Breast epithelium (tissue), 4 donors: ENCODE results near the gene LMX1B. TPM values are rescaled to one million over a fixed set of nuclear protein-coding genes. Genes with fewer than 3 reads are reported as not detected.
A peak's percentile ranks its signal among the peaks of the same experiment; 100 is the strongest.

Source experiments
- DNase-seq, 2 donors: peaks; one replicate each; pipeline ENCODE4 v3.0.0-alpha.2; 2019; ENCODE audit warnings: low spot score in 2 of 2
- H3K27ac ChIP-seq, 2 donors: fragments of 200-600 bp; sonication (generic) in 1 of 2; one replicate each; pipeline ENCODE4 v1.5.1; 2016 to 2019; ENCODE audit warnings: mild to moderate bottlenecking in 1 of 2
- H3K27me3 ChIP-seq, 2 donors: fragments of 200-600 bp; sonication (generic) in 1 of 2; one replicate each; pipeline versions ENCODE4 v1.5.1 to v1.6.0; 2017 to 2019; ENCODE audit warnings: control low read depth in 1 of 2, mild to moderate bottlenecking in 1 of 2
- H3K36me3 ChIP-seq: fragments of 200-600 bp; one replicate; pipeline ENCODE4 v1.5.1; 2019
- H3K4me1 ChIP-seq, 2 donors: fragments of 200-600 bp; sonication (generic); one replicate each; pipeline ENCODE4 v1.5.1; 2016 to 2019; ENCODE audit warnings: control low read depth in 1 of 2
- H3K4me3 ChIP-seq, 3 donors: fragments of 200-600 bp; sonication (generic); 1 replicate in 2 of 3; 2 replicates in 1 of 3; pipeline ENCODE4 v1.5.1; 2016 to 2019; ENCODE audit warnings: mild to moderate bottlenecking in 3 of 3, moderate library complexity in 2 of 3
- H3K9me3 ChIP-seq, 2 donors: fragments of 200-600 bp; sonication (generic) in 1 of 2; one replicate each; pipeline ENCODE4 v1.5.1; 2016 to 2019; ENCODE audit warnings: control low read depth in 1 of 2
- CTCF ChIP-seq, 3 donors: fragments of 450-650 bp; IDR thresholded peaks; one replicate each; pipeline ENCODE4 v1.5.1; 2016 to 2017; ENCODE audit warnings: antibody characterized with exemption in 3 of 3, mild to moderate bottlenecking in 3 of 3, moderate library complexity in 3 of 3
- POLR2A ChIP-seq: fragments of 450-650 bp; IDR thresholded peaks from one replicate; pipeline ENCODE4 v1.6.1; 2016; ENCODE audit warnings: antibody characterized with exemption, mild to moderate bottlenecking, moderate library complexity
- POLR2AphosphoS5 ChIP-seq, 3 donors: sonication (generic); formaldehyde crosslinking; IDR thresholded peaks; one replicate each; pipeline ENCODE4 v1.6.1; 2017; ENCODE audit warnings: antibody characterized with exemption in 3 of 3
- intact Hi-C: fragments of 100-400 bp; cut with DNase I; formaldehyde crosslinking; loops from one replicate; pipeline ENCODE4 v1.15.1; 2023; ENCODE audit warnings: low total_unique reads
- total RNA-seq, 3 donors: library from RNA; depleted of rRNA; stranded (reverse); fragments of >200 nt; gene quantifications; one replicate each; pipeline ENCODE4 v1.1.0, GENCODE V29; 2016

The LMX1B gene
- total RNA-seq, 3 donors from 2014 or later, result 0.16 to 20.3 (median 9.2) TPM

GRCh38 chr9:126682928-126683697 lies 69.4 kb downstream of the LMX1B start:
- intact Hi-C loops, result no loop called here
- TF ChIP-seq POLR2AphosphoS5 (IDR thresholded peaks at IDR 0.05), result no peak
- no peak for TF ChIP-seq POLR2A
- no peak for TF ChIP-seq CTCF (IDR thresholded peaks at IDR 0.05)
- peak overlapping the region; percentile 4 to 54 (median 15) for H3K4me3 ChIP-seq

GRCh38 chr9:126683698-126684044 lies 69.9 kb downstream of the LMX1B start:
- H3K27me3 ChIP-seq, result no peaks in the 10 kb centered on the region
- H3K36me3 ChIP-seq, result no peaks in the 10 kb centered on the region
- H3K4me1 ChIP-seq, result no peaks in the 10 kb centered on the region
- H3K9me3 ChIP-seq, result no peaks in the 10 kb centered on the region
- intact Hi-C loops, result no loop called here
- TF ChIP-seq CTCF (IDR thresholded peaks at IDR 0.05) (no peak), POLR2A (no peak), POLR2AphosphoS5 (IDR thresholded peaks at IDR 0.05) (no peak)
- peak overlapping the region in 1 of 3 donors; percentile 54 for H3K4me3 ChIP-seq
- H3K27ac ChIP-seq, result no peak overlapping the region
- no peak for DNase-seq

More at GRCh38 chr9:126682928-126683697, 69.4 kb downstream of the LMX1B start:
- DNase-seq, result no peak
- Histone ChIP-seq H3K4me1 (no peaks in the 10 kb centered on the region), H3K9me3 (no peaks in the 10 kb centered on the region), H3K27ac (no peak overlapping the region), H3K27me3 (no peaks in the 10 kb centered on the region), H3K36me3 (no peaks in the 10 kb centered on the region)

- Histone ChIP-seq H3K4me3 (no peak overlapping the region), H3K36me3 (no peaks in the 10 kb centered on the region), H3K4me1 (no peaks in the 10 kb centered on the region), H3K9me3 (no peaks in the 10 kb centered on the region), H3K27me3 (no peaks in the 10 kb centered on the region), H3K27ac (no peak overlapping the region)
- DNase-seq, result no peak
- intact Hi-C loops, result no loop called here
- TF ChIP-seq POLR2AphosphoS5 (IDR thresholded peaks at IDR 0.05), result no peak
- TF ChIP-seq POLR2A, result no peak
- TF ChIP-seq CTCF (IDR thresholded peaks at IDR 0.05), result no peak
Measured at GRCh38 chr9:126684345-126684744, 70.6 kb downstream of the LMX1B start.

- H3K9me3 ChIP-seq, result no peaks in the 10 kb centered on the region
- no peak overlapping the region for H3K4me3 ChIP-seq
- no peaks in the 10 kb centered on the region for H3K36me3 ChIP-seq
- no peak overlapping the region for H3K27ac ChIP-seq
- no peaks in the 10 kb centered on the region for H3K4me1 ChIP-seq
- DNase-seq, result no peak
- H3K27me3 ChIP-seq, result no peaks in the 10 kb centered on the region
- intact Hi-C loops, result no loop called here
- TF ChIP-seq POLR2AphosphoS5 (IDR thresholded peaks at IDR 0.05) (no peak), CTCF (IDR thresholded peaks at IDR 0.05) (no peak), POLR2A (no peak)
Measured at GRCh38 chr9:126684965-126685465, 71.3 kb downstream of the LMX1B start.

GRCh38 chr9:126687930-126688461 lies 74.3 kb downstream of the LMX1B start:
- TF ChIP-seq POLR2A, result no peak
- TF ChIP-seq POLR2AphosphoS5 (IDR thresholded peaks at IDR 0.05), result no peak
- TF ChIP-seq CTCF (IDR thresholded peaks at IDR 0.05), result no peak
- no peaks in the 10 kb centered on the region for H3K4me1 ChIP-seq
- H3K27me3 ChIP-seq, result no peaks in the 10 kb centered on the region

More at GRCh38 chr9:126687930-126688461, 74.3 kb downstream of the LMX1B start:
- no peak for DNase-seq
- Histone ChIP-seq H3K4me3 (no peak overlapping the region), H3K27ac (no peak overlapping the region), H3K9me3 (no peaks in the 10 kb centered on the region), H3K36me3 (no peaks in the 10 kb centered on the region)
- intact Hi-C loops, result no loop called here
